GM19240 (cell line): ENCODE measurements around the gene AFAP1L2.

Experiments used
- DNase-seq: peaks from one replicate; pipeline ENCODE4 v3.0.0; 2011; ENCODE audit warnings: low spot score; ENCODE audit not compliant: insufficient read length

Gene AFAP1L2

GRCh38 chr10:114412907-114413797 is 8.8 kb upstream of the AFAP1L2 start:
- DNase-seq, result no peak

GRCh38 chr10:114408968-114409444 is 4.7 kb upstream of the AFAP1L2 start:
- no peak for DNase-seq

GRCh38 chr10:114408112-114408967 is 4.0 kb upstream of the AFAP1L2 start:
- DNase-seq, result no peak

- DNase-seq, result no peak
Measured at GRCh38 chr10:114406455-114406854, 2.2 kb upstream of the AFAP1L2 start.

GRCh38 chr10:114405011-114405350 is 679 bp upstream of the AFAP1L2 start:
- DNase-seq, result no peak

GRCh38 chr10:114403541-114404161 is 651 bp downstream of the AFAP1L2 start:
- no peak for DNase-seq

- no peak for DNase-seq
Measured at GRCh38 chr10:114402871-114403540, 1.3 kb downstream of the AFAP1L2 start.

GRCh38 chr10:114402233-114402632 is 2.1 kb downstream of the AFAP1L2 start:
- DNase-seq, result no peak

- no peak for DNase-seq
Measured at GRCh38 chr10:114401195-114401791, 3.0 kb downstream of the AFAP1L2 start.

- DNase-seq, result no peak
Measured at GRCh38 chr10:114400091-114400490, 4.2 kb downstream of the AFAP1L2 start.

GRCh38 chr10:114399576-114399975 is 4.7 kb downstream of the AFAP1L2 start:
- DNase-seq, result no peak

GRCh38 chr10:114398587-114399331 is 5.5 kb downstream of the AFAP1L2 start:
- no peak for DNase-seq

- DNase-seq, result no peak
Measured at GRCh38 chr10:114397651-114398145, 6.6 kb downstream of the AFAP1L2 start.

GRCh38 chr10:114396464-114396863 is 7.8 kb downstream of the AFAP1L2 start:
- no peak for DNase-seq

GRCh38 chr10:114395366-114396022 is 8.8 kb downstream of the AFAP1L2 start:
- no peak for DNase-seq

GRCh38 chr10:114394531-114394930 is 9.8 kb downstream of the AFAP1L2 start:
- no peak for DNase-seq

- no peak for DNase-seq
Measured at GRCh38 chr10:114393886-114394285, 10.4 kb downstream of the AFAP1L2 start.

- DNase-seq, result no peak
Measured at GRCh38 chr10:114393482-114393881, 10.8 kb downstream of the AFAP1L2 start.

- no peak for DNase-seq
Measured at GRCh38 chr10:114392112-114392835, 12.0 kb downstream of the AFAP1L2 start.
